Caco-2 (cell line): ENCODE data around the gene FAM174B. TPM values are rescaled to one million over a fixed set of nuclear protein-coding genes. Genes with fewer than 3 reads are reported as not detected.

Experiments
- BruUV-seq: library from RNA; stranded (reverse); fragments of 400-500 nt; replicated peaks from 2 replicates; lab custom pipeline; 2021; lab: Mats Ljungman, UMichigan
- CTCF ChIA-PET: fragments of 300-600 bp; sonication (Branson Sonifier 250); formaldehyde crosslinking; loops from one replicate; lab custom pipeline; 2022; ENCODE audit warnings: antibody characterized with exemption; lab: Charles Lee
- POLR2A ChIA-PET: fragments of 300-600 bp; sonication (Branson Sonifier 250); formaldehyde crosslinking; loops from one replicate; lab custom pipeline; 2022; ENCODE audit warnings: antibody characterized with exemption; lab: Charles Lee
- DNase-seq, 2 experiments: peaks; one replicate each; pipeline versions ENCODE4 v3.0.0 to v3.0.0-alpha.2; 2020 to 2022
- H3K27me3 ChIP-seq: replicated peaks from 2 replicates; pipeline ENCODE4 v1.6.0; 2011; ENCODE audit warnings: low read length; ENCODE audit not compliant: control insufficient read depth, insufficient read depth
- H3K36me3 ChIP-seq: 2 replicates; pipeline ENCODE4 v1.5.1; 2011; ENCODE audit warnings: low read length; ENCODE audit not compliant: control insufficient read depth, insufficient read depth
- H3K4me1 ChIP-seq: fragments of 250-450 bp; sonication (Bioruptor Pico); 2 replicates; pipeline ENCODE4 v1.5.1; 2020; ENCODE audit warnings: mild to moderate bottlenecking
- H3K4me3 ChIP-seq: 2 replicates; pipeline ENCODE4 v1.5.1; 2011; ENCODE audit warnings: low read depth, mild to moderate bottlenecking, control low read depth, low read length
- H3K9me3 ChIP-seq: fragments of 250-450 bp; sonication (Bioruptor Pico); 2 replicates; pipeline ENCODE4 v1.5.1; 2020; ENCODE audit warnings: mild to moderate bottlenecking, moderate library complexity
- H3K27ac Mint-ChIP-seq: one replicate; pipeline ENCODE4 v1.8.0; 2022; ENCODE audit warnings: mixed read lengths; ENCODE audit not compliant: unreplicated experiment
- H3K27me3 Mint-ChIP-seq: one replicate; pipeline ENCODE4 v1.8.0; 2022; ENCODE audit warnings: mixed read lengths; ENCODE audit not compliant: insufficient read depth, unreplicated experiment
- H3K36me3 Mint-ChIP-seq: one replicate; pipeline ENCODE4 v1.8.0; 2022; ENCODE audit warnings: mild to moderate bottlenecking, mixed read lengths; ENCODE audit not compliant: insufficient read depth, unreplicated experiment
- H3K4me1 Mint-ChIP-seq: one replicate; pipeline ENCODE4 v1.8.0; 2022; ENCODE audit warnings: low read depth, mixed read lengths; ENCODE audit not compliant: unreplicated experiment
- H3K4me3 Mint-ChIP-seq: one replicate; pipeline ENCODE4 v1.8.0; 2022; ENCODE audit warnings: mild to moderate bottlenecking, moderate library complexity, mixed read lengths; ENCODE audit not compliant: unreplicated experiment
- H3K9me3 Mint-ChIP-seq: one replicate; pipeline ENCODE4 v1.8.0; 2022; ENCODE audit warnings: mixed read lengths; ENCODE audit not compliant: unreplicated experiment
- intact Hi-C: fragments of 100-400 bp; cut with micrococcal nuclease; formaldehyde crosslinking; loops from one replicate; pipeline ENCODE4 v1.10.0; 2022; ENCODE audit not compliant: unreplicated experiment
- total RNA-seq: library from RNA; stranded (reverse); gene quantifications from 2 replicates; pipeline ENCODE4 v1.2.3, GENCODE V29; 2022
- TF ChIP-seq, protein P1 (sequence below), 2 experiments: fragments of 200-600 bp in 1 of 2; IDR thresholded peaks; 1 replicate in 1 of 2; 2 replicates in 1 of 2; pipeline versions ENCODE4 v1.5.1 to v1.8.0; 2011 to 2022; ENCODE audit warnings: antibody characterized with exemption in 1 of 2, control low read depth in 1 of 2, inconsistent platforms in 1 of 2, low read depth in 1 of 2, low read length in 1 of 2, mild to moderate bottlenecking in 1 of 2, moderate library complexity in 1 of 2; ENCODE audit not compliant: insufficient read depth in 1 of 2, severe bottlenecking in 1 of 2, unreplicated experiment in 1 of 2

FAM174B gene
- total RNA-seq, 1 experiment from 2014 or later, result 79.4 TPM

DNA sequence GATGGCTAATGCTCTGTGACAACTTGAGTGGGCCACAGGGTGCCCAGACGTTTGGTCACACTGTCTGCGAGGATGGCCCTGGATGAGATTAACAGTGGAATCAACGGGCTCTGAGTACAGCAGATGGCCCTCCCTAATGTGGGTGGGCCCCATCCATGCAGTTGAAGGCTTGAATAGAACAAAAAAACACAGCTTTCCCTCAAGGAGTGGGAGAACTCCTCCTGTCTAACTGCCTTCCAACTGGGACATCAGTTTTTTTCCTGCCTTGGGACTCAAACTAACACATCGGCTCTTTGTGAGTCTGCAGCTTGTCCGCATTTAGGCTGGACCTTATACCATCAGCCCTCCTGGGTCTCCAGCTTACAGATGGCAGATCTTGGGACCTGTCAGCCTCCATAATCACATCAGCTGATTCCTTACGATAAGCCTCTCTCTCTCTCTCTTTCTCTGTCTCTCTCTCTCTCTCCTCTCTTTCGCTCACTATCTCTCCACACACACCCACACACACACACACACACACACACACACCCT is 20.8 kb downstream of the FAM174B start:
- TF ChIP-seq, protein P1, sequence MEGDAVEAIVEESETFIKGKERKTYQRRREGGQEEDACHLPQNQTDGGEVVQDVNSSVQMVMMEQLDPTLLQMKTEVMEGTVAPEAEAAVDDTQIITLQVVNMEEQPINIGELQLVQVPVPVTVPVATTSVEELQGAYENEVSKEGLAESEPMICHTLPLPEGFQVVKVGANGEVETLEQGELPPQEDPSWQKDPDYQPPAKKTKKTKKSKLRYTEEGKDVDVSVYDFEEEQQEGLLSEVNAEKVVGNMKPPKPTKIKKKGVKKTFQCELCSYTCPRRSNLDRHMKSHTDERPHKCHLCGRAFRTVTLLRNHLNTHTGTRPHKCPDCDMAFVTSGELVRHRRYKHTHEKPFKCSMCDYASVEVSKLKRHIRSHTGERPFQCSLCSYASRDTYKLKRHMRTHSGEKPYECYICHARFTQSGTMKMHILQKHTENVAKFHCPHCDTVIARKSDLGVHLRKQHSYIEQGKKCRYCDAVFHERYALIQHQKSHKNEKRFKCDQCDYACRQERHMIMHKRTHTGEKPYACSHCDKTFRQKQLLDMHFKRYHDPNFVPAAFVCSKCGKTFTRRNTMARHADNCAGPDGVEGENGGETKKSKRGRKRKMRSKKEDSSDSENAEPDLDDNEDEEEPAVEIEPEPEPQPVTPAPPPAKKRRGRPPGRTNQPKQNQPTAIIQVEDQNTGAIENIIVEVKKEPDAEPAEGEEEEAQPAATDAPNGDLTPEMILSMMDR (IDR thresholded peaks at IDR 0.05; ENCODE audit: insufficient read depth in 1 of 2, low read depth in 1 of 2, low read length in 1 of 2, severe bottlenecking in 1 of 2, unreplicated experiment in 1 of 2), result no peak
- no peak for DNase-seq
- Histone ChIP-seq H3K9me3 (no peaks in the 10 kb centered on the region), H3K4me3 (no peak overlapping the region), H3K27me3 (no peaks in the 10 kb centered on the region), H3K4me1 (peaks cover 31% of the 10 kb centered on the region), H3K36me3 (peaks cover 2% of the 10 kb centered on the region; the same call in 1 of the 2 replicates)
- POLR2A ChIA-PET, result no interaction called here
- CTCF ChIA-PET, result interaction anchor here (0.7 kb wide), 2 partner anchors 32 to 113 kb away, joined by 4 read pairs; no protein-coding TSS in a partner anchor
- intact Hi-C loops, result no loop called here
- no peaks in the 10 kb centered on the region for H3K27me3 Mint-ChIP-seq
- no peak overlapping the region for H3K4me3 Mint-ChIP-seq
- H3K4me1 Mint-ChIP-seq, result peaks cover 37% of the 10 kb centered on the region
- peak overlapping the region; percentile 8 for H3K27ac Mint-ChIP-seq
- no peaks in the 10 kb centered on the region for H3K9me3 Mint-ChIP-seq
- no TSS peak for BruUV-seq
- peaks cover 36% of the 10 kb centered on the region for H3K36me3 Mint-ChIP-seq

DNA sequence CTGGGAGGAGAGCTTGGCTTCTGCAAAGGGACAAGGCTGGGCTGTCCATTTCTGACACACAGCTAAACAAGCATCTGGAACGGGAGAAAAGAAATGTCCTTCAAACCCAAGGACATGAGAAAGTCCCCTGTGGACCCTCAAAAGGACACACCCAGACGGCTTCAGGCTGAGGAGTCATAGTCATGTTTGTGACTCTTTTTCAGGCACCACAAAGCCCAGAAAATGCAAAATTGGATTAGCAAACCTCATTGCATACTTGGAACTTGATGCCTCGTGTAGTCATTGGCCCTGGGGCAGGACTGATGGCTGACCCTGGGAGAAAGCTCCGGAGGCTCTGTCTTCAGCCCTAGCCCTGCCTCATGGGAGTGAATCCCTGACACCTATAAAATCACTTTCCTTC is 21.5 kb downstream of the FAM174B start:
- H3K9me3 Mint-ChIP-seq, result no peaks in the 10 kb centered on the region
- TF ChIP-seq, protein P1 (IDR thresholded peaks at IDR 0.05; ENCODE audit: insufficient read depth in 1 of 2, low read depth in 1 of 2, low read length in 1 of 2, severe bottlenecking in 1 of 2, unreplicated experiment in 1 of 2), result no peak

DNA sequence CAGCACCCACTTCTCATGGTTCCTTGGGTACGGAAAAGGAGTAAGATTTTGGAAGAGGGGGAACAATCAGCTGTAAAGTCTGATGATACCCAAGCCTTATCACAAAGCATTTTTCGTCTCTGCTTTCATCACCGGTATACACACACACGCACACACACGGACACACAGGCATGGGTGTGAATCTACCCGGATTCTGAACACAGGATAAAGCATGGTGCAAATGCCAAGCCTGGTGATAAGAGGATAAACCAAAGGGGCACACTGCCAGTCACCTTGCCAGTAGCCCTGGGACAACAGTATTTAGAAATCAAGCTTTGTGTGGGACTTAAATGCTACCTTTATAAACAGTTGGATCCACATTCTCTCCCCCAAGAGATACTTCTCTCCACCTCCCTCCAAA is 22.2 kb downstream of the FAM174B start:
- Mint-ChIP-seq H3K27ac (no peak overlapping the region), H3K4me1 (peaks cover 24% of the 10 kb centered on the region), H3K4me3 (no peak overlapping the region), H3K27me3 (no peaks in the 10 kb centered on the region), H3K36me3 (peaks cover 33% of the 10 kb centered on the region), H3K9me3 (no peaks in the 10 kb centered on the region)
- intact Hi-C loops, result no loop called here
- BruUV-seq, result no TSS peak
- TF ChIP-seq, protein P1 (IDR thresholded peaks at IDR 0.05; ENCODE audit: insufficient read depth in 1 of 2, low read depth in 1 of 2, low read length in 1 of 2, severe bottlenecking in 1 of 2, unreplicated experiment in 1 of 2), result no peak
- CTCF ChIA-PET, result no interaction called here
- DNase-seq, result no peak
- Histone ChIP-seq H3K27me3 (no peaks in the 10 kb centered on the region), H3K4me1 (peaks cover 17% of the 10 kb centered on the region), H3K4me3 (no peak overlapping the region), H3K36me3 (peaks cover 2% of the 10 kb centered on the region; the same call in 1 of the 2 replicates), H3K9me3 (no peaks in the 10 kb centered on the region)
- POLR2A ChIA-PET, result no interaction called here

More for the DNA sequence above, 21.5 kb downstream of the FAM174B start:
- ChIA-PET POLR2A (no interaction called here), CTCF (no interaction called here)
- Histone ChIP-seq H3K27me3 (no peaks in the 10 kb centered on the region), H3K9me3 (no peaks in the 10 kb centered on the region), H3K36me3 (peaks cover 2% of the 10 kb centered on the region; the same call in 1 of the 2 replicates), H3K4me3 (no peak overlapping the region), H3K4me1 (peaks cover 24% of the 10 kb centered on the region)
- no TSS peak for BruUV-seq
- Mint-ChIP-seq H3K36me3 (peaks cover 36% of the 10 kb centered on the region), H3K27me3 (no peaks in the 10 kb centered on the region), H3K4me3 (no peak overlapping the region), H3K27ac (no peak overlapping the region), H3K4me1 (peaks cover 31% of the 10 kb centered on the region)
- intact Hi-C loops, result no loop called here
- no peak for DNase-seq
